Mesendoderm (in vitro differentiated cells): ENCODE data around the gene CARD19.

Experiments used
- DNase-seq: peaks from one replicate; pipeline ENCODE4 v3.0.0; 2013
- H2AK5ac ChIP-seq: 2 replicates; pipeline ENCODE4 v1.6.1; 2013; ENCODE audit warnings: low read length, inconsistent platforms
- H2BK120ac ChIP-seq: 2 replicates; pipeline ENCODE4 v1.6.1; 2013; ENCODE audit warnings: low read depth, mild to moderate bottlenecking, low read length, moderate library complexity, mixed read lengths
- H2BK15ac ChIP-seq: replicated peaks from 2 replicates; pipeline ENCODE4 v1.6.1; 2013; ENCODE audit warnings: low read depth, mild to moderate bottlenecking, moderate library complexity
- H2BK5ac ChIP-seq: 2 replicates; pipeline ENCODE4 v1.6.1; 2013; ENCODE audit warnings: low read length, inconsistent platforms
- H3K18ac ChIP-seq: 2 replicates; pipeline ENCODE4 v1.6.1; 2013; ENCODE audit warnings: mild to moderate bottlenecking, low read length, mixed read lengths
- H3K23ac ChIP-seq: one replicate; pipeline ENCODE4 v1.6.1; 2013; ENCODE audit warnings: low read length
- H3K27ac ChIP-seq: 2 replicates; pipeline ENCODE4 v1.5.1; 2013; ENCODE audit warnings: low read depth, mild to moderate bottlenecking, inconsistent platforms, low read length, moderate library complexity
- H3K27me3 ChIP-seq: 2 replicates; pipeline ENCODE4 v1.6.1; 2013; ENCODE audit warnings: low read length, control low read depth, mild to moderate bottlenecking, inconsistent platforms; ENCODE audit not compliant: insufficient read depth, poor library complexity
- H3K36me3 ChIP-seq: 2 replicates; pipeline ENCODE4 v1.6.1; 2013; ENCODE audit warnings: low read length, inconsistent platforms; ENCODE audit not compliant: control insufficient read depth, insufficient read depth
- H3K4ac ChIP-seq: one replicate; pipeline ENCODE4 v1.6.1; 2013; ENCODE audit warnings: low read depth, mild to moderate bottlenecking, low read length, moderate library complexity
- H3K4me1 ChIP-seq: 2 replicates; pipeline ENCODE4 v1.6.1; 2013; ENCODE audit warnings: low read depth, low read length, inconsistent platforms; ENCODE audit not compliant: control insufficient read depth
- H3K4me2 ChIP-seq: 2 replicates; pipeline ENCODE4 v1.6.1; 2013; ENCODE audit warnings: low read length
- H3K4me3 ChIP-seq: 2 replicates; pipeline ENCODE4 v1.5.1; 2013; ENCODE audit warnings: mild to moderate bottlenecking, low read length
- H3K56ac ChIP-seq: one replicate; pipeline ENCODE4 v1.6.1; 2013; ENCODE audit warnings: low read length
- H3K79me1 ChIP-seq: 2 replicates; pipeline ENCODE4 v1.6.1; 2013; ENCODE audit warnings: low read length, inconsistent platforms
- H3K79me2 ChIP-seq: 2 replicates; pipeline ENCODE4 v1.6.1; 2013; ENCODE audit warnings: mild to moderate bottlenecking, low read length; ENCODE audit not compliant: control insufficient read depth, insufficient read depth
- H3K9ac ChIP-seq: 2 replicates; pipeline ENCODE4 v1.6.1; 2013; ENCODE audit warnings: low read length, inconsistent platforms
- H4K5ac ChIP-seq: one replicate; pipeline ENCODE4 v1.6.1; 2013; ENCODE audit warnings: low read length
- H4K8ac ChIP-seq: one replicate; pipeline ENCODE4 v1.6.1; 2013; ENCODE audit warnings: low read depth, mild to moderate bottlenecking, control low read depth, low read length, moderate library complexity
- WGBS: extraction: QIAGEN DNeasy Blood & Tissue Kit; methylation state at CpG from one replicate; pipeline ENCODE4 v1.1.7; 2013; ENCODE audit warnings: low lambda C conversion rate, missing lambda C conversion rate; ENCODE audit not compliant: insufficient coverage; ENCODE audit errors: extremely low coverage; 5-methylcytosine and 5-hydroxymethylcytosine counted together

Gene CARD19

GRCh38 chr9:93137362-93137761 lies 41.3 kb downstream of the CARD19 start:
- Histone ChIP-seq H4K8ac (no peak overlapping the region), H3K79me2 (no peaks in the 10 kb centered on the region), H3K4me2 (no peak overlapping the region), H3K4ac (no peak overlapping the region), H3K4me3 (no peak overlapping the region), H2BK5ac (no peak overlapping the region), H2BK15ac (no peak overlapping the region), H3K23ac (no peak overlapping the region), H2BK120ac (no peak overlapping the region), H3K9ac (no peak overlapping the region), H3K36me3 (no peaks in the 10 kb centered on the region), H4K5ac (no peak overlapping the region), H3K27me3 (no peaks in the 10 kb centered on the region), H3K27ac (no peak overlapping the region), H3K18ac (no peak overlapping the region), H3K4me1 (no peaks in the 10 kb centered on the region), H3K79me1 (no peaks in the 10 kb centered on the region), H3K56ac (no peak overlapping the region), H2AK5ac (no peak overlapping the region)
- WGBS: no CpG with 5 or more reads among the region's 11 CpGs
- DNase-seq: no peak

DNA sequence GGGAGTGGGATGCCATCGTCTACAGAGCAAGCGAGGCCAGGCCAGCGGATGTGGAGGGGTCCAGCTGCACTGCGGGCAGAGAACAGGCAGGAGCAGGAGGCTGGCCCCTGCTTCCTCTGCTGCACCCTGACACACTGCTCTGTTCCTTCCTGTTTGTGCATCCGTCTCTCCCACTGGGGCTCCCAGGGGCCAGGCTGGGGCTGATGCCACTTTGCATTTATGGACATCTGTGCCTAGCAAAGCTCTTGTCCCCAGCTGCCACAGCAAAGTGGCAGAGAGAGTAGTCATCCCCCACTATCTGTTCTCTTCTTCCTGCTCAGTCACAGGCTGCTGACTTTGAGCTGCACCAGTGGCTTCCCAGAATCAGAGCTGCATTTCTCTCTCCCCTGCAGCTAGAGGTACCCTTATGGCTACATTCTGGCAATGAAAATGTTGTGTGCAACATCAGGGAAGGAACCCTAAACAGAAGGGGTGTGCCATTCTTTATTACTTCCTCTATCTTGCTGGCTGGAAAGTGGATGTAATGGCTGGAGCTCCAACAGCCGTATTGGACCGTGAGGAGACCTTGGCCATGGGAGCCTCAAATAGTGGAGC lies 42.3 kb downstream of the CARD19 start:
- H3K79me1 ChIP-seq: no peaks in the 10 kb centered on the region
- no peak overlapping the region for H3K18ac ChIP-seq
- no peak overlapping the region for H3K4ac ChIP-seq
- no peak overlapping the region for H3K56ac ChIP-seq
- H3K23ac ChIP-seq: no peak overlapping the region
- no peak overlapping the region for H3K9ac ChIP-seq
- H3K4me3 ChIP-seq: no peak overlapping the region
- no peak for DNase-seq
- H3K79me2 ChIP-seq: no peaks in the 10 kb centered on the region
- no peak overlapping the region for H4K8ac ChIP-seq
- no peak overlapping the region for H2BK120ac ChIP-seq
- H3K27ac ChIP-seq: no peak overlapping the region
- H3K36me3 ChIP-seq: no peaks in the 10 kb centered on the region
- no peak overlapping the region for H3K4me2 ChIP-seq
- no peaks in the 10 kb centered on the region for H3K27me3 ChIP-seq
- no peak overlapping the region for H2BK15ac ChIP-seq
- no CpG with 5 or more reads among the region's 7 CpGs for WGBS
- no peak overlapping the region for H2AK5ac ChIP-seq
- no peak overlapping the region for H2BK5ac ChIP-seq
- H4K5ac ChIP-seq: no peak overlapping the region
- no peaks in the 10 kb centered on the region for H3K4me1 ChIP-seq

DNA sequence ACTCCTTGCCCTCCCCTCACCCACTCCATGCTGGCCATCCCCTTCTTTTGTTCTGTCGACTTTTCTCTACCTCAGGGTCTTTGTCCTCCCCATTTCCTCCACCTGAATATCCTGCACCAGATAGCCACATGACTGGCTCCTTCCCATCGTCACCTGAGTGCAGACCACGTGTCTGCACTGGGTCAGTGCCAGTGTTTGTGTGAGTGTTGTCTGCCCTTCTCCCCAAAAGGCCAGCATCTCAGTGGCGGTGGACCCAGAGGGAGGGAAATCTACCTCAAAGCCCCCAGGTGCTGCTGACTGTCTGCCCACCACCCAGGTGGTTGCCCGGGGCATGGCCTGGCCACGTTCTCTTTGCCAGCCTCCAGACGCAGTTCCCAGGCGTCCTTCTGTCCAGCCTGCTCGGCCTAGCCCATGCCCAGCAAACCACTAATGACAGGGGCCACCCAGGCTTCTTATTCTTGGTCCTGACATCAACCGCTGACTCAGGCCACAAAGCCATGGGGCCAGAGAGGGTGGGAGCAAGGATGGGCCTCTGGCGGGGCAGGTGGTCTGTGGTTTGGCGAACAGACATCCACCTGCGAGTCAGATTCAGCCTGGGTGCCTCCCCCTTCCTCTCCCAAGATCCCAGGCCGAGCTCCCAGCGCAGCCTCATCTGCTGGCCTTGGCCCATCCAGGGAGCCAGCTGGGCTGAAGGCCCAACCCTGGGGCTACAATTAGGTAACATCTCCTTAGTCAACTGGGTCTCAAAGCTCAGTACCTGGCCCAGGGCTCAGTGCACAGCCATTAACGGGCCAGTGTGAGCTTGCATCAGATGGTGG lies 43.6 kb downstream of the CARD19 start:
- H3K27me3 ChIP-seq: no peaks in the 10 kb centered on the region
- H2BK15ac ChIP-seq: no peak overlapping the region
- no peak overlapping the region for H3K4ac ChIP-seq
- no peaks in the 10 kb centered on the region for H3K36me3 ChIP-seq
- H3K56ac ChIP-seq: no peak overlapping the region
- H3K4me1 ChIP-seq: no peaks in the 10 kb centered on the region
- H2BK5ac ChIP-seq: no peak overlapping the region
- H3K18ac ChIP-seq: no peak overlapping the region
- H4K8ac ChIP-seq: no peak overlapping the region
- no peak overlapping the region for H3K27ac ChIP-seq
- H2AK5ac ChIP-seq: no peak overlapping the region
- no peak overlapping the region for H3K9ac ChIP-seq
- H3K23ac ChIP-seq: no peak overlapping the region
- WGBS: no CpG with 5 or more reads among the region's 16 CpGs
- no peak overlapping the region for H4K5ac ChIP-seq
- H3K79me1 ChIP-seq: no peaks in the 10 kb centered on the region
- no peak overlapping the region for H3K4me3 ChIP-seq
- no peak overlapping the region for H3K4me2 ChIP-seq
- H2BK120ac ChIP-seq: no peak overlapping the region
- no peaks in the 10 kb centered on the region for H3K79me2 ChIP-seq
- DNase-seq: no peak

DNA sequence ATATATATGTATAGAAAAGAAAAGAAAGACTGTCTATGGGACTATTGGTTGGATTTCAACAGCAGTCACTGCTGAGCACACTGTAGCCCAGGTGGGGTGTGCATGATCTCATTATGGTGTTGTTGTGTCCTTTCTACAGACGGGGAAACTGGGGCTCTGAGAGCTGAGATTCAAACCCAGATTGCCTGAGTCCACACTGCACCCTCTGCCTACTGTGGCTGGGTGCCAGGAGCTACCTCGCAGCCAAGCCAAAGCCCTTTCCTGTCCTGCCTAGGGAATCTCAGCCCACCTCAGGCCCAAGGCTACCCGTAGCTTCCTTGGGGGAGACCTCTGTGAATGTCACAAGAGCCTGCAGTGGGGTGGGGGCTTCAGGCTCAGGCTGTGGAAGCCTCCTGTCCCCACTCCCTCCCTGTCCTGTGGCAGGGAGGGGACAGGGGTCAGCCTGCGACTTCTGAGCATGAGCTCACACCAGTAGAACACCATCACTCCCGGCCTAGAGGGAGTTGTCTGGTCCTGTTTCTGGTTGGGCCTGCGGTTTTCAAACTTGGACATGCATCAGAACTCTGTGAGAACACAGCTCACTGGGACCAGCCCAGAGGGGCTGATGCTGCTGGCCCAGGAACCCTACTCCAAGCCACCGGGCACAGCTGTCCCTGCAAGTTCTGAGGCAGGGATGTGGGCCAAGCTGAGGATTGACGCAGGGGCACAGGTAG lies 45.9 kb downstream of the CARD19 start:
- no CpG with 5 or more reads among the region's 8 CpGs for WGBS
- Histone ChIP-seq H3K56ac (no peak overlapping the region), H2BK15ac (no peak overlapping the region), H4K8ac (no peak overlapping the region), H4K5ac (no peak overlapping the region), H3K27ac (no peak overlapping the region), H3K79me2 (no peaks in the 10 kb centered on the region), H3K4me1 (no peaks in the 10 kb centered on the region), H3K4me2 (no peak overlapping the region), H2BK5ac (no peak overlapping the region), H3K36me3 (no peaks in the 10 kb centered on the region), H3K27me3 (no peaks in the 10 kb centered on the region), H2BK120ac (no peak overlapping the region), H3K79me1 (no peaks in the 10 kb centered on the region), H3K4me3 (no peak overlapping the region), H3K9ac (no peak overlapping the region), H3K18ac (no peak overlapping the region), H2AK5ac (no peak overlapping the region), H3K23ac (no peak overlapping the region), H3K4ac (no peak overlapping the region)
- DNase-seq: no peak

- H2BK5ac ChIP-seq: no peak overlapping the region
- no peak overlapping the region for H3K4me2 ChIP-seq
- H4K5ac ChIP-seq: no peak overlapping the region
- no peak overlapping the region for H3K27ac ChIP-seq
- WGBS: no CpG with 5 or more reads among the region's 15 CpGs
- no peak overlapping the region for H3K18ac ChIP-seq
- H3K27me3 ChIP-seq: no peaks in the 10 kb centered on the region
- DNase-seq: no peak
- no peaks in the 10 kb centered on the region for H3K36me3 ChIP-seq
- no peak overlapping the region for H3K23ac ChIP-seq
- H3K4me3 ChIP-seq: no peak overlapping the region
- no peak overlapping the region for H3K4ac ChIP-seq
- H4K8ac ChIP-seq: no peak overlapping the region
- H2BK120ac ChIP-seq: no peak overlapping the region
- H3K4me1 ChIP-seq: no peaks in the 10 kb centered on the region
- H3K9ac ChIP-seq: no peak overlapping the region
- H2AK5ac ChIP-seq: no peak overlapping the region
- H3K79me1 ChIP-seq: no peaks in the 10 kb centered on the region
- no peak overlapping the region for H2BK15ac ChIP-seq
- no peaks in the 10 kb centered on the region for H3K79me2 ChIP-seq
- H3K56ac ChIP-seq: no peak overlapping the region
Observed at GRCh38 chr9:93143830-93144530, 48.0 kb downstream of the CARD19 start.
